Parathyroid adenoma (tissue), 2 donors: ENCODE results near the gene WFS1.

ENCODE experiments used
- H2AFZ ChIP-seq: fragments of 300-600 bp; sonication (generic); one replicate; pipeline ENCODE4 v1.7.0; 2017; ENCODE audit warnings: antibody characterized with exemption, mild to moderate bottlenecking
- H3K27ac ChIP-seq: fragments of 300-600 bp; sonication (generic); one replicate; pipeline ENCODE4 v1.7.0; 2017
- H3K27me3 ChIP-seq: fragments of 300-600 bp; sonication (generic); one replicate; pipeline ENCODE4 v1.7.0; 2017; ENCODE audit warnings: low read length; ENCODE audit not compliant: control insufficient read depth, insufficient read depth
- H3K36me3 ChIP-seq: fragments of 300-600 bp; sonication (generic); one replicate; pipeline ENCODE4 v1.7.0; 2017; ENCODE audit warnings: low read length; ENCODE audit not compliant: control insufficient read depth, insufficient read depth
- H3K4me1 ChIP-seq: fragments of 300-600 bp; sonication (generic); one replicate; pipeline ENCODE4 v1.7.0; 2017; ENCODE audit warnings: control low read depth
- H3K4me2 ChIP-seq: fragments of 300-600 bp; sonication (generic); one replicate; pipeline ENCODE4 v1.7.0; 2017; ENCODE audit warnings: low read length
- H3K4me3 ChIP-seq: fragments of 300-600 bp; sonication (generic); one replicate; pipeline ENCODE4 v1.7.0; 2017; ENCODE audit warnings: low read depth, low read length
- H3K79me2 ChIP-seq: fragments of 300-600 bp; sonication (generic); one replicate; pipeline ENCODE4 v1.7.0; 2017; ENCODE audit warnings: control low read depth
- H3K9ac ChIP-seq: fragments of 300-600 bp; sonication (generic); one replicate; pipeline ENCODE4 v1.7.0; 2017; ENCODE audit warnings: mild to moderate bottlenecking
- H3K9me3 ChIP-seq: fragments of 300-600 bp; sonication (generic); one replicate; pipeline ENCODE4 v1.7.0; 2017; ENCODE audit warnings: low read length; ENCODE audit not compliant: control insufficient read depth
- TF ChIP-seq, protein P1 (sequence below): fragments of 300-600 bp; sonication (generic); IDR thresholded peaks from one replicate; pipeline ENCODE4 v1.7.0; 2017; ENCODE audit warnings: antibody characterized with exemption, mild to moderate bottlenecking
- donor health status: primary hyperparathyroidism.

Gene WFS1

DNA sequence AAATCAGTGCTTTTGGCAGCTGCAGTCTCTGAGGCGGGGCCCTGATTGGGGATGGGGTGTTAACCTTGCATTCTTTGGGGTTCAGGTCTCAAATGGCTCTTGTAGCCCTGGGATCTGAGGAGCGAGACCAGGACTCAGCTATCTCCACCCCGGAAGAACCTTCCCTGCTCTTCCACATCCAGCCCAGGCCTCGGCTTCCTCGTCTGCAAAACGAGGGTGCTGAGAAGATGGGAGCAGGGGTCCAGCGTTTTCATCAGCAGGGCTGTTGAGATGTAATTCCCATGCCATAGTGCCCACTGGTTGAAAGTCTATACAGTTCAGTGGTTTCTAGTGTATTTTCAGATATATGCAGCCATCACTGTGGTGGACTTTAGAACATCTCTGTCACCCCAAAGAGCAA is 34.6 kb upstream of the WFS1 start:
- Histone ChIP-seq H3K9ac (no peak overlapping the region), H3K27ac (no peak overlapping the region)
- TF ChIP-seq, protein P1, sequence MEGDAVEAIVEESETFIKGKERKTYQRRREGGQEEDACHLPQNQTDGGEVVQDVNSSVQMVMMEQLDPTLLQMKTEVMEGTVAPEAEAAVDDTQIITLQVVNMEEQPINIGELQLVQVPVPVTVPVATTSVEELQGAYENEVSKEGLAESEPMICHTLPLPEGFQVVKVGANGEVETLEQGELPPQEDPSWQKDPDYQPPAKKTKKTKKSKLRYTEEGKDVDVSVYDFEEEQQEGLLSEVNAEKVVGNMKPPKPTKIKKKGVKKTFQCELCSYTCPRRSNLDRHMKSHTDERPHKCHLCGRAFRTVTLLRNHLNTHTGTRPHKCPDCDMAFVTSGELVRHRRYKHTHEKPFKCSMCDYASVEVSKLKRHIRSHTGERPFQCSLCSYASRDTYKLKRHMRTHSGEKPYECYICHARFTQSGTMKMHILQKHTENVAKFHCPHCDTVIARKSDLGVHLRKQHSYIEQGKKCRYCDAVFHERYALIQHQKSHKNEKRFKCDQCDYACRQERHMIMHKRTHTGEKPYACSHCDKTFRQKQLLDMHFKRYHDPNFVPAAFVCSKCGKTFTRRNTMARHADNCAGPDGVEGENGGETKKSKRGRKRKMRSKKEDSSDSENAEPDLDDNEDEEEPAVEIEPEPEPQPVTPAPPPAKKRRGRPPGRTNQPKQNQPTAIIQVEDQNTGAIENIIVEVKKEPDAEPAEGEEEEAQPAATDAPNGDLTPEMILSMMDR = no peak

DNA sequence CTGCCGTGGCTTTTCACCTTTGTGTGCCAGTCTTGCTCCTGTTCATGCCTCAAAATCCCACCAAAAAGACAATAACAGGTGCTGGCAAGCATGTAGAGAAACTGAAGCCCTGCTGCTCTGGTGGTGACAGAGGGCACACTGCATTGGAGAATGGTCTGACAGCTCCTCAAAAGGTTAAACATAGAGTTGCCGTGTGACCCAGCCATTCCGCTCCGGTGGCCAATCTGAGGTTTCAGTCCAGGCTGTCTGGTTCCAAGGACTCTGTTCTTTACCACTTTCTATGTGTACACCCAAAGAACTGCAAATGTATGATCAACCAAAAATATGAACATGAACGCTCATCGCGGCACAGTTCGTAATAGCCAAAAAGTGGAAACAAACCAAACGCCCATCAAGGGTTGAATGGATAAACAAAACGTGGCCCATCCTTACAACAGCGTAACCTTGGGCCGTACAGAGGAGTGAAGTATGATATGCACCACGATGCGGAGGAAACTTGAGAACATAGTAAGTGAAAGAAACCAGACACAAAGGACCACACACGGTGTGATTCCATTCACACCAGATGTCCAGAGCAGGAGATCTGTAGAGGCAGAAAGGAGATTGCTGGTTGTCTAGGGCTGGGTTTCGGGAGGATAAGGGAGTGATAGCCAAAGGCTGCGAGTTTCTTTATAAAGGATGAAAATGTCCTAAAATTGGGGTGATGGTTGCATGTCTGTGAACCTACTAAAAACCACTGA is 33.6 kb upstream of the WFS1 start:
- no peaks in the 10 kb centered on the region for H3K27me3 ChIP-seq
- H3K4me2 ChIP-seq = no peak overlapping the region
- no peak overlapping the region for H3K9ac ChIP-seq
- H3K27ac ChIP-seq = no peak overlapping the region
- H3K4me1 ChIP-seq = no peaks in the 10 kb centered on the region
- TF ChIP-seq, protein P1 = no peak
- H3K4me3 ChIP-seq = no peak overlapping the region
- H2AFZ ChIP-seq = no peak overlapping the region
- no peaks in the 10 kb centered on the region for H3K79me2 ChIP-seq
- H3K36me3 ChIP-seq = no peaks in the 10 kb centered on the region
- no peaks in the 10 kb centered on the region for H3K9me3 ChIP-seq

More for the DNA sequence above, 34.6 kb upstream of the WFS1 start:
- Histone ChIP-seq H2AFZ (no peak overlapping the region), H3K4me1 (no peaks in the 10 kb centered on the region), H3K9me3 (no peaks in the 10 kb centered on the region), H3K4me2 (no peak overlapping the region), H3K27me3 (no peaks in the 10 kb centered on the region), H3K36me3 (no peaks in the 10 kb centered on the region), H3K79me2 (no peaks in the 10 kb centered on the region), H3K4me3 (no peak overlapping the region)

DNA sequence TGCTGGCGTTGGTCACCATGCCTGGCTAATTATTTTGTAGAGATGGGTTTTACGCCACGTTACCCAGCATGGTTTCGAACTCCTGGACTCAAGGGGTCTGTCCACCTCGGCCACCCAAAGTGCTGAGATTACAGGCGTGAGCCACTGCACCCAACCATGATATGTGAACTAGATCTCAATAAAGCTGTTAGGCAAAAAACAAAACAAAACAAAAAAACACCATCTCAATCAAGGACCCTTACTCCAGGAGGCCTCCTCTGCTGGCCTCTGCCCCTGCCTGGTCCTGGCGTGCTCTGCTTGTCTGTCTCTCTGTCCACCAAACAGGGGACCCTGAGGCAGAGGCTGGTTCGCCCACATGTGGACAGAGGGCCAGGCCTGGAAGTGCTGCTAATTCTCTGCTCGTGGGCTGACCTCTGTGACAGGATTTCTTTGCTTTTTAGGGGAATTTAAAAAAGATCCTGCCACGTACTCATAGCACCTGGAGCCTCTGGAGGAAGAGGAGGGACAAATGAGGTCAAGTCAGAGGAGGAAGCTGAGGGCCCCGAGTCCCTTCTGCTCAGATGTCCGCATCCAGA is 32.7 kb upstream of the WFS1 start:
- H3K9me3 ChIP-seq = no peaks in the 10 kb centered on the region
- H3K4me3 ChIP-seq = no peak overlapping the region
- no peaks in the 10 kb centered on the region for H3K27me3 ChIP-seq
- H3K27ac ChIP-seq = no peak overlapping the region
- no peak overlapping the region for H2AFZ ChIP-seq
- no peaks in the 10 kb centered on the region for H3K79me2 ChIP-seq
- H3K9ac ChIP-seq = no peak overlapping the region
- H3K4me1 ChIP-seq = no peaks in the 10 kb centered on the region
- H3K36me3 ChIP-seq = no peaks in the 10 kb centered on the region
- H3K4me2 ChIP-seq = no peak overlapping the region
- TF ChIP-seq, protein P1 = no peak

DNA sequence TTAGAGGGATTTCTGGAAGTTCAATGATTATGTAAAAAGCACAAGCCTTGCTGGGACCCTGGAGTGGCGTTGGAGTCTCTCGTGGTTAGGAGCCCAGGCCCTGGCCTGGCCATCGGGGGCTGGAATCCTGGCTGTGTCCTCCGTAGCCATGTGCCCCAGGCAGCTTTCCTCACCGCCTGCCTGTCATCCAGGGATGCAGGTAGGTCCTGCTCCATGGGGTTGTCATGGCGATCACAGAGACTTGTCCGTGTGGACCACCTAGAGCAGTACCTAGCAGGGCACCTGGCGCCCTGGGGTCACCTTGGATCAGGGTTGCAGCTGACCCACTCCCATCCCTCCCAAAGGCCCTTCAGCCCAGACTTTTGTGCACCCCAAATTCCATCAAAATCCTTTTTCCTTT is 30.2 kb upstream of the WFS1 start:
- no peak overlapping the region for H3K27ac ChIP-seq

More for the DNA sequence above, 30.2 kb upstream of the WFS1 start:
- H3K9me3 ChIP-seq = no peaks in the 10 kb centered on the region
- H3K36me3 ChIP-seq = no peaks in the 10 kb centered on the region
- no peaks in the 10 kb centered on the region for H3K79me2 ChIP-seq
- H3K4me3 ChIP-seq = no peak overlapping the region
- H3K27me3 ChIP-seq = no peaks in the 10 kb centered on the region
- H2AFZ ChIP-seq = no peak overlapping the region
- TF ChIP-seq, protein P1 = no peak
- H3K9ac ChIP-seq = no peak overlapping the region
- no peaks in the 10 kb centered on the region for H3K4me1 ChIP-seq
- no peak overlapping the region for H3K4me2 ChIP-seq
